Osteoblast (primary cell): ENCODE data around the gene CNTNAP3B. TPM values are rescaled to one million over a fixed set of nuclear protein-coding genes. Genes with fewer than 3 reads are reported as not detected.
"Not testable (repeated sequence)": the region's sequence is repeated elsewhere in the genome, so short reads cannot be mapped to it uniquely, and the experiment has no call there.

Experiments
- DNase-seq: peaks from one replicate; pipeline ENCODE4 v3.0.0; 2011; ENCODE audit warnings: low spot score, mixed read lengths; ENCODE audit not compliant: insufficient read length; ENCODE audit errors: missing footprints
- H2AFZ ChIP-seq: 2 replicates; pipeline ENCODE4 v1.6.0; 2011; ENCODE audit warnings: mild to moderate bottlenecking, low read length
- H3K27ac ChIP-seq: 2 replicates; pipeline ENCODE4 v1.5.1; 2011; ENCODE audit warnings: mild to moderate bottlenecking, low read depth, low read length, moderate library complexity
- H3K27me3 ChIP-seq: 2 replicates; pipeline ENCODE4 v1.6.0; 2012; ENCODE audit warnings: mild to moderate bottlenecking, control low read depth, inconsistent platforms, low read length, moderate library complexity; ENCODE audit not compliant: insufficient read depth
- H3K36me3 ChIP-seq: 2 replicates; pipeline ENCODE4 v1.5.1; 2011; ENCODE audit warnings: mild to moderate bottlenecking, low read length, control low read depth, moderate library complexity; ENCODE audit not compliant: insufficient read depth
- H3K4me1 ChIP-seq: 2 replicates; pipeline ENCODE4 v1.5.1; 2011; ENCODE audit warnings: mild to moderate bottlenecking, low read length, control low read depth, moderate library complexity; ENCODE audit not compliant: insufficient read depth
- H3K4me2 ChIP-seq: 2 replicates; pipeline ENCODE4 v1.6.0; 2011; ENCODE audit warnings: mild to moderate bottlenecking, low read length; ENCODE audit not compliant: insufficient read depth
- H3K4me3 ChIP-seq: fragments of 200-600 bp; sonication (generic); 3 replicates; pipeline ENCODE4 v1.5.1; 2012; ENCODE audit warnings: mild to moderate bottlenecking, low read length, inconsistent platforms; ENCODE audit not compliant: insufficient read depth
- H3K79me2 ChIP-seq: 2 replicates; pipeline ENCODE4 v1.6.0; 2012; ENCODE audit warnings: mild to moderate bottlenecking, low read length, control low read depth, inconsistent platforms; ENCODE audit not compliant: insufficient read depth
- H3K9me3 ChIP-seq: 2 replicates; pipeline ENCODE4 v1.5.1; 2011; ENCODE audit warnings: low read depth, low read length, control low read depth
- H4K20me1 ChIP-seq: 2 replicates; pipeline ENCODE4 v1.6.0; 2012; ENCODE audit warnings: mild to moderate bottlenecking, low read length, control low read depth; ENCODE audit not compliant: insufficient read depth
- total RNA-seq: library from RNA; depleted of rRNA; stranded (reverse); fragments of >200 nt; gene quantifications from 2 replicates; pipeline ENCODE4 v1.2.3, GENCODE V29; 2012

CNTNAP3B gene
- total RNA-seq, 1 donor, result 30.8 TPM

DNA sequence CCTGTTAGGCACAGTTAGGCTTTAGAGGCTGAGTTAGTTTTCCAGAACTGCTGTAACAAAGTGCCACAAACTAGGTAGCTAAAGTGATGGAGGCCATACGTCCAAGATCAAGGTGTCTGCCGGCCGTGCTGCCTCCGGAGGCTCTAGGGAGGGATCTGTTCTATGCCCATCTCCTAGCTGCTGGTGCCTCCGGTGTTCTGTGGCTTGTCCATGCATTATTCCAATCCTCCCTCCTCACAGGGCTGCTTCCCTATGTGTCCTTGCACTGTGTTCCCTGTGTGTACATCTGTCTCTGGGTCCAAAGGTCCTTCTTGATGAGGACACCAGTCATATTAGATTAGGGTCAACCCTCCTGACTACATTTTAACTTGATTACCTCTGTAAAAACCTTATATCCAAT lies 54.4 kb downstream of the CNTNAP3B start:
- H3K27me3 ChIP-seq, H4K20me1 ChIP-seq, H3K4me3 ChIP-seq, H3K4me2 ChIP-seq, DNase-seq, H3K36me3 ChIP-seq, H3K4me1 ChIP-seq, H2AFZ ChIP-seq, H3K9me3 ChIP-seq, H3K79me2 ChIP-seq, H3K27ac ChIP-seq: not testable (repeated sequence)

DNA sequence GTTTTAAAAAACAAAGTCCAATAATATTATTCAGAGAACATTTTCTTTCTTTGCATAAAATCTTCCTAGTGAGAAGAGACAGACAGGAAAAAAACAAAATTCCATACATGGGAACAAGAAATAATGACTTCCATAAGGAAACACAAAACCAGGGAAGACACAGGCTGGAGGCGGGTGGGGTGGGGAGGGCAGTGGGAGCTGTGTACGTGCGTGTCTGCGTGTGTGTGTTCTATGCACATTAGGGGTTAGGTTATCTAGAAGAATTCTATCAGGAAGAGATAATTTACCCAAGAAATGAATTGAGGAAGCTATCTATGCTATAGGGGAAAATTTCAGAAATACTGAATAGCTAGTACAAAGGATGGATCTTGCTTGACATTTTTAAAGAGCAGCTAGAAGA lies 58.2 kb downstream of the CNTNAP3B start:
- H3K36me3 ChIP-seq, DNase-seq, H3K79me2 ChIP-seq, H4K20me1 ChIP-seq, H3K27me3 ChIP-seq, H2AFZ ChIP-seq, H3K4me1 ChIP-seq, H3K4me2 ChIP-seq, H3K9me3 ChIP-seq, H3K27ac ChIP-seq, H3K4me3 ChIP-seq: not testable (repeated sequence)

DNA sequence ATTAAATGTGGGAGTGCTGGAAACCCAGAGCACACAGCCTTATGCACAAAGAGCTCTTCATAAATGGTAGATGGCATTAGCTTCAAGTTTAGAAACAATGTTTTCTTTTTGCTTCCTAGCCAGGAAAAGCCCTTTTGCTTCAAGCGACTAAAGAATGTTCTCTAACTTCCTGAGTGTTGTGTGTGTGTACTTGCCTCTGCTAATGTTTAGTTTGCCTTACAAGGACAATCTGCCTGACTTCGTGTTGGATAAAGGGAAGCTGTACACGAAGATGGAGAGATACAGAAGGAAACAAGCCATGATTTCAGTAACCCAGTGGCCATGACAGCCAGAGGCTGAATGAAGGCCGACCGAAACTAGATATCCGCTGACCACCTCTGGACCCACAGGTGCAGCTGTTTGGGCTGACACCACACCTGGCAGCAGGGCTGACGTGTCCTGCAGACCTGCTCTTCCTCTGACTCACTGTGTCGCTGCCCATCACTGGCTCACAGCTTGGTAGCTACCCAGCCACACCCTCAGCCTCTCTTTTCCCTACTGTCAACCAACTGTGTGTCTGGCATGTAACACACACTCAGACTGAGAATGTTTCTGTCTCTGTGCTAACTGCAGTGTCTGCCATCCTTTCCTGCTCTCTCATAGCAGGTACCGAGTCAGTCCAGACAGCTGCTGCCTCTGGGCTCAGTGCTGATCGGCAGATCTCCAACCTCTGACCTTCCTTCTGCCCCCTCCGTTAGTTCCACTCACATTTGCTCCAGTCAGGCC lies 59.0 kb downstream of the CNTNAP3B start:
- not testable (repeated sequence) for H3K4me3 ChIP-seq, H4K20me1 ChIP-seq, H3K27ac ChIP-seq

DNA sequence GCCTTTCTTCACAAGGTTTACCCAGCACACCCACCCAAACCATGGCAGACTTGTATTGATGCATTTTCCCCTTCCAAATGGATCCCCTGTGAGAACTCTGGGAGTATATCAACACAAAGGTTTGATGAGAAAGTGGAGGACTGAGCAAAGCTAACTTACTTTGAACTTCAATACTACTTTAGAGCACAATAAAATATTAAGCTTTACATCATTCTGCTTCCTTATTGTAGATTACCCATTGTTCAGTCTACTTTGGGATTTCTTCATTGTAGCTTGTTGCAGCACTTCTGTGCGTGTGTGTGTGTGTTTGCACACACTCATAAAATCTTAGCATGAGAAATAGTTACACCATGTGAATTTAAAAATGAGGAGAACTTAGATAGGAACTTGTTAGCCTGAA lies 75.4 kb downstream of the CNTNAP3B start:
- H3K79me2 ChIP-seq, H2AFZ ChIP-seq, H3K4me3 ChIP-seq, H3K4me2 ChIP-seq, H3K27ac ChIP-seq, H3K4me1 ChIP-seq, H4K20me1 ChIP-seq, H3K9me3 ChIP-seq, H3K36me3 ChIP-seq, DNase-seq, H3K27me3 ChIP-seq: not testable (repeated sequence)

More for the DNA sequence above, 59.0 kb downstream of the CNTNAP3B start:
- not testable (repeated sequence) for H3K79me2 ChIP-seq, H3K4me2 ChIP-seq, H3K4me1 ChIP-seq, H3K36me3 ChIP-seq, DNase-seq, H3K9me3 ChIP-seq, H2AFZ ChIP-seq, H3K27me3 ChIP-seq

DNA sequence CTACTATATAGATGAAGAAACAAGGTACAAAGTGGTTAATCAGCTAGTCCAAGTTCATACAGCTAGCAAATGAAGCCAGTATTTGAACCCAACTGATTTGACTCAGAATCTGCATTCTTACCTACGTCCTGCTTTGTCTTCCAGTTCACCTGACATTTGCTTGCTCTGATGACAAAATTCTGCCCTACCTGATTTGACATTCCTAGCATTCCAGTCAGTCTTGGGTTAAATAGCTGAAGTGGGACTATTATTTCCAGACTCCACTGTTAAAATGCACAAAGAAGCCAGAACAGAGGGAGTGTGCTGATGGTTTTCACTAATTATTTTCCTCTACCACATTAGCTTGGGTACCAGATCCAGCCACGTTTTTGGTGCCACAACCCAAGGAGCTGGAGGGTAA lies 78.5 kb downstream of the CNTNAP3B start:
- not testable (repeated sequence) for H3K79me2 ChIP-seq, H3K4me3 ChIP-seq, H4K20me1 ChIP-seq, H3K4me2 ChIP-seq, H3K9me3 ChIP-seq, H3K27me3 ChIP-seq, H3K36me3 ChIP-seq, H2AFZ ChIP-seq, DNase-seq, H3K27ac ChIP-seq, H3K4me1 ChIP-seq

DNA sequence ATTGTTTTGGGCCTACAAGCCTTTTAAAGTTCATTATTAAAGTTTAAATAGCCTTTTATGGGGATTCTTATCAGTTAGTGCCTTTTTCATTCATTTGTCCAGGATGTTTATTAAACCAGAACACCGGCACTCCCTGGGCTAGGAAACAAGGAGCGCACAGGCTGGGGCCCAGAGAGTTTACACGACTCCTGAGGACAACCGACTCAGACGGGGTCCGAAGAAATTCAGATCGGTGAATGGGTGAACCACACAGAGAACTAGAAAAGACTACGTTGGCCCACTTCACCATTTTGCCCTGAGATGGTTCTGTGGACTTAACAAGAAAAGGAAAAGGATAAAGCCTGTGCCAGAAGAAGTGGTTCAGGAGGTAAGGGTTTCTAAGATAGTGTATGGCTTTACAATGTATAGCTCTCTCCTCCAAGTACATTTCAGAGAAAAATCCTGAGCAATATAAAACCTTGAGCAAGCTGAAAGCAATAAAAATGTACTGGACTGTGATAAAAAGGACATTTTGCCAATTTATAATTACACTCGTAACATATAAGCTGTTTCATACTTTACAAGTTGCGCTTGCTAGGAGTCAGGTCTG lies 84.7 kb downstream of the CNTNAP3B start:
- H3K27ac ChIP-seq, H3K4me3 ChIP-seq, H2AFZ ChIP-seq, DNase-seq, H3K36me3 ChIP-seq, H3K79me2 ChIP-seq, H3K9me3 ChIP-seq, H3K4me2 ChIP-seq, H3K4me1 ChIP-seq, H4K20me1 ChIP-seq, H3K27me3 ChIP-seq: not testable (repeated sequence)

DNA sequence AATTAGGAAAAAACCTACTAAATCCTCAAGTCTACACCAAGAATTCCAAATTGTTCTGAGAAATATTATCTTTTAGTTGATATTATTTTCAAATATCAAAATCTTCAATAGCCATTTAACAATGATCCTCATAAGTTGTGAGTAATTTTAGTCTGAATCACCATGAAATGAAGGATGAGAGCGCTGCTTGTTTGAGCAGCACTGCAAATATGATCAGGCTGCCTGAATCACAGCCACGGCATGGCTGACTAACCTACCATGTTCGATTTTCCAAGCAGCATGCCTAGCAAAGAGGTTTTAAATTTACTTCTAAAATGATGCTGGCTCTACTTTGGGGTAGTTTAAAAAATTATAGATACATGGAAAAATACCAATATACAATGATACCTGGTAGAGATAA lies 95.7 kb downstream of the CNTNAP3B start:
- not testable (repeated sequence) for H3K9me3 ChIP-seq, DNase-seq, H3K36me3 ChIP-seq, H3K27me3 ChIP-seq, H3K27ac ChIP-seq, H3K4me3 ChIP-seq, H3K79me2 ChIP-seq, H4K20me1 ChIP-seq, H3K4me2 ChIP-seq, H2AFZ ChIP-seq, H3K4me1 ChIP-seq

DNA sequence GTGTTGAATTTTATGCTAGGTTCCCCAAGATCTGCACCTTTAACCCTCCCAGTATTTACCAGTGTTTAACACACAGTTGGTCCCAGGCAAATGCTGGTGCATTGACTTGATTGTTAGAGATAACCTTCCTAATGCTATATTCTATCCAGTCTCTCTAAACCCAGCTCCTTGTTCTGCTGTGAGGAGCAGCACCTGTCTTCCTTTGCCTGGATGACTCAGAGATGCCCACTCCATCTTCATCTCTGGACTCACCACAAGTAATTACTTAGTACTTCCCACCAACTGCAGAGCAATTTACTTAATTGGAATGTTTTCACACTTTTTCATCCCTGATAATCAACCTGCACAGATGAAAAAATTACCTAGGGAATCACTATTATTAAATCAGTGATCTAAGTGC lies 108.6 kb downstream of the CNTNAP3B start:
- H3K4me3 ChIP-seq, H2AFZ ChIP-seq, H3K4me1 ChIP-seq, H3K27ac ChIP-seq, H3K27me3 ChIP-seq, H4K20me1 ChIP-seq, H3K36me3 ChIP-seq, H3K79me2 ChIP-seq, H3K9me3 ChIP-seq, H3K4me2 ChIP-seq, DNase-seq: not testable (repeated sequence)

DNA sequence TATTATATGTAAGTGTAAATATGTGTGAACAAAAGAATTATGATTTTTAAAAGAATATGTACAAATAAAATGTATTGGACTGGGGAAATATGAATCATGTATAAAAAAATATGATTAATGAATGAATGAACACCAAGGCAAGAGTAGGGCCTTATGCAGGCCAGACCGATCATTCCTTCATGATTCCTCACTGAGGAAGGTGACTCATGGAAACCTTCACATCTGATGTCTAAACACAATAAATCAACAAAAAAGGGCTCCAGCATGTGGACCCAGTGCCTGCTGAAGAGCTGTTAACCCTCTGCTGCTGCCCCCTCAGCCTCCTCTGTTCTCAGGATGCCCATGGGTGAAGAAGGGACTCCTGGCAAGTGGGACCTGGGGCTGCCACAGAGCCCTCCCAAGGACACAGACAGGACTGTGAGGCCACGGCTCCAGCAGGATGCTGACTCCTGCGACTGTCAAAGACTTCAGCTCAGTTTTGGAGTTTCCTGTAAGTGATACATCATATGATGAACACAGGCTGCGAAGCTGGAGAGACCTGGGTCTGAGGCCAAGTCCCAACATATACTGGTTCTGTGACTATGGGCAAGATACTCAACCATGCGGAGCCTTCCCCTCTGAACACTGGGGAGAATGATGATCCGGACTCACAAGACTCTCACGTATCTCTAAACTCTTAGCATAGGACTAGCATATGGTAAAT lies 110.9 kb downstream of the CNTNAP3B start:
- H3K9me3 ChIP-seq, H3K79me2 ChIP-seq, H2AFZ ChIP-seq, H3K4me1 ChIP-seq, H3K27ac ChIP-seq, DNase-seq, H3K36me3 ChIP-seq, H3K4me2 ChIP-seq, H3K4me3 ChIP-seq, H3K27me3 ChIP-seq, H4K20me1 ChIP-seq: not testable (repeated sequence)
